SIG-M5 (cell line): ENCODE measurements around the gene KCNJ13.

ENCODE experiments used
- DNase-seq: peaks from one replicate; lab custom pipeline; 2025; lab: John Stamatoyannopoulos, UW

KCNJ13 gene

GRCh38 chr2:232776435-232776834 lies at the start of gene KCNJ13:
KCNJ13 (minus strand) TSS chr2:232776565; CDS start chr2:232771362, 5,203 bp downstream.
- no peak for DNase-seq

- DNase-seq: no peak
Measured at GRCh38 chr2:232817756-232818155, 41.4 kb upstream of the KCNJ13 start.

GRCh38 chr2:232816657-232817056 lies 40.3 kb upstream of the KCNJ13 start:
- DNase-seq: no peak

GRCh38 chr2:232815569-232815968 lies 39.2 kb upstream of the KCNJ13 start:
- no peak for DNase-seq

- DNase-seq: no peak
Measured at GRCh38 chr2:232810444-232810843, 34.1 kb upstream of the KCNJ13 start.

GRCh38 chr2:232809349-232810124 lies 33.2 kb upstream of the KCNJ13 start:
- no peak for DNase-seq

- DNase-seq: no peak
Measured at GRCh38 chr2:232802091-232802490, 25.7 kb upstream of the KCNJ13 start.

GRCh38 chr2:232800166-232800565 lies 23.8 kb upstream of the KCNJ13 start:
- DNase-seq: no peak

GRCh38 chr2:232798187-232798586 lies 21.8 kb upstream of the KCNJ13 start:
- DNase-seq: no peak

- DNase-seq: no peak
Measured at GRCh38 chr2:232795920-232796319, 19.6 kb upstream of the KCNJ13 start.

- no peak for DNase-seq
Measured at GRCh38 chr2:232794981-232795380, 18.6 kb upstream of the KCNJ13 start.

GRCh38 chr2:232793271-232793670 lies 16.9 kb upstream of the KCNJ13 start:
- no peak for DNase-seq

GRCh38 chr2:232791518-232791917 lies 15.2 kb upstream of the KCNJ13 start:
- no peak for DNase-seq

GRCh38 chr2:232789082-232789481 lies 12.7 kb upstream of the KCNJ13 start:
- DNase-seq: no peak

GRCh38 chr2:232787806-232788205 lies 11.4 kb upstream of the KCNJ13 start:
- DNase-seq: no peak

GRCh38 chr2:232783278-232783677 lies 6.9 kb upstream of the KCNJ13 start:
- no peak for DNase-seq

GRCh38 chr2:232781765-232782164 lies 5.4 kb upstream of the KCNJ13 start:
- DNase-seq: no peak

GRCh38 chr2:232779934-232780333 lies 3.6 kb upstream of the KCNJ13 start:
- DNase-seq: no peak

GRCh38 chr2:232779465-232779864 lies 3.1 kb upstream of the KCNJ13 start:
- DNase-seq: no peak

GRCh38 chr2:232777276-232777675 lies 911 bp upstream of the KCNJ13 start:
- DNase-seq: no peak

- DNase-seq: no peak
Measured at GRCh38 chr2:232773815-232774214, 2.5 kb downstream of the KCNJ13 start.

- DNase-seq: no peak
Measured at GRCh38 chr2:232772531-232772930, 3.8 kb downstream of the KCNJ13 start.

GRCh38 chr2:232771870-232772269 lies 4.5 kb downstream of the KCNJ13 start:
- DNase-seq: no peak

- no peak for DNase-seq
Measured at GRCh38 chr2:232770207-232770606, 6.2 kb downstream of the KCNJ13 start.
